Panc1 (cell line): ENCODE data around the gene TNFRSF14.

Experiments used
- POLR2AphosphoS5 ChIP-seq: IDR thresholded peaks from 2 replicates; pipeline ENCODE4 v1.6.1; 2012; ENCODE audit warnings: mild to moderate bottlenecking, low read depth, low read length, moderate library complexity
- SIN3A ChIP-seq: IDR thresholded peaks from 2 replicates; pipeline ENCODE4 v1.6.1; 2012; ENCODE audit warnings: low read depth, mild to moderate bottlenecking, low read length, moderate library complexity, borderline replicate concordance; ENCODE audit not compliant: insufficient read depth
- TF ChIP-seq, protein P1 (sequence below): fragments of 450-650 bp; IDR thresholded peaks from 2 replicates; pipeline ENCODE4 v1.5.1; 2017; ENCODE audit warnings: mild to moderate bottlenecking

DNA sequence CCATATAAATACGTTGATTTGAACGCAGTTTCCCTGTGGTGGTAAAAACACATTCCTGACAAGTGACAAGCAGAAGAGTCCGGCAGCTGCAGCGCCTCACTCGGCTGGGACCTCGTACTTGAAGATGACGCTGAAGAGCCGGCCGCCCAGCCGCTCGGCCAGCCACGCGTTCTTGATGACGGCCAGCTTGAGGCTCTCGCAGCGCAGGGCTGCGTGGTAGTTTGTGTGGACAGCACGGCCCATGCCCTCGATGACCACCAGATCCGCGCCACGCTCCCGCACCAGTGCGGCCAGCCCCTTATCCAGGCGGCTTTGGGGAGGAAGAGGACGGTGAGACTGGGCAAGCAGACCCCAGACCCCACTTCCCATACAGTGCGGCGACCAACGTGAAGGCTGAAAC lies 47.4 kb upstream of the TNFRSF14 start:
- TF ChIP-seq, protein P1, sequence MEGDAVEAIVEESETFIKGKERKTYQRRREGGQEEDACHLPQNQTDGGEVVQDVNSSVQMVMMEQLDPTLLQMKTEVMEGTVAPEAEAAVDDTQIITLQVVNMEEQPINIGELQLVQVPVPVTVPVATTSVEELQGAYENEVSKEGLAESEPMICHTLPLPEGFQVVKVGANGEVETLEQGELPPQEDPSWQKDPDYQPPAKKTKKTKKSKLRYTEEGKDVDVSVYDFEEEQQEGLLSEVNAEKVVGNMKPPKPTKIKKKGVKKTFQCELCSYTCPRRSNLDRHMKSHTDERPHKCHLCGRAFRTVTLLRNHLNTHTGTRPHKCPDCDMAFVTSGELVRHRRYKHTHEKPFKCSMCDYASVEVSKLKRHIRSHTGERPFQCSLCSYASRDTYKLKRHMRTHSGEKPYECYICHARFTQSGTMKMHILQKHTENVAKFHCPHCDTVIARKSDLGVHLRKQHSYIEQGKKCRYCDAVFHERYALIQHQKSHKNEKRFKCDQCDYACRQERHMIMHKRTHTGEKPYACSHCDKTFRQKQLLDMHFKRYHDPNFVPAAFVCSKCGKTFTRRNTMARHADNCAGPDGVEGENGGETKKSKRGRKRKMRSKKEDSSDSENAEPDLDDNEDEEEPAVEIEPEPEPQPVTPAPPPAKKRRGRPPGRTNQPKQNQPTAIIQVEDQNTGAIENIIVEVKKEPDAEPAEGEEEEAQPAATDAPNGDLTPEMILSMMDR: no peak
- no peak for TF ChIP-seq POLR2AphosphoS5
- TF ChIP-seq SIN3A: no peak
